Thyroid gland (tissue), 4 donors: ENCODE data around the gene SCMH1.

Experiments used
- POLR2A ChIP-seq, 2 donors: fragments of 450-650 bp; IDR thresholded peaks; one replicate each; pipeline ENCODE4 v1.6.1; 2017; ENCODE audit warnings: antibody characterized with exemption in 2 of 2, mild to moderate bottlenecking in 2 of 2, moderate library complexity in 1 of 2
- TF ChIP-seq, protein P1 (sequence below), 6 experiments: fragments of 200-600 bp in 3 of 6; fragments of 450-650 bp in 3 of 6; sonication (generic) in 3 of 6; IDR thresholded peaks; one replicate each; pipeline ENCODE4 v1.5.1; 2016 to 2019; ENCODE audit warnings: antibody characterized with exemption in 6 of 6, mild to moderate bottlenecking in 2 of 6, inconsistent platforms in 1 of 6, moderate library complexity in 1 of 6

DNA sequence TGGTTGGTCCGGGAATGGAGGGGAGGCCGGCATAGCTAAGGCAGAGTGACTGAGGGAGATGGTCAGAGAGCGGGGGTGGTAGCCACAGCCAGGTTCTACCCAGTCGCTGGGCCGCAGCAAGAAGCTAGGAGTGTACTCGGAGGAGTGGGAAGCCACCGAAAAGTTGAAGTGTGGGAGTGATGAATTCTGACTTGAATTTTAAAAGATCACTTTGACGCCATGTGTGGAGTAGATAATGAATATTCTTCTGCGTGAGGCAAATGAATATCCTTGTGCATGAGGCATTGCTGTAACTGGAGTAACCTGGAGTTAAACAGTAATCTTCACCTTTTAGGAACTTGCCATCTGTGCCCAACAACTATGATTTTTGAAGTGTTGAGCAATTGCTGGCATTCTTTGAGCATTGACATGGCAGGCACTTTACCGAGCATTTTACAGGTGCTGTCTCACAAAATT lies 255.8 kb downstream of the SCMH1 start:
- no peak for TF ChIP-seq POLR2A (IDR thresholded peaks at IDR 0.05)
- TF ChIP-seq, protein P1, sequence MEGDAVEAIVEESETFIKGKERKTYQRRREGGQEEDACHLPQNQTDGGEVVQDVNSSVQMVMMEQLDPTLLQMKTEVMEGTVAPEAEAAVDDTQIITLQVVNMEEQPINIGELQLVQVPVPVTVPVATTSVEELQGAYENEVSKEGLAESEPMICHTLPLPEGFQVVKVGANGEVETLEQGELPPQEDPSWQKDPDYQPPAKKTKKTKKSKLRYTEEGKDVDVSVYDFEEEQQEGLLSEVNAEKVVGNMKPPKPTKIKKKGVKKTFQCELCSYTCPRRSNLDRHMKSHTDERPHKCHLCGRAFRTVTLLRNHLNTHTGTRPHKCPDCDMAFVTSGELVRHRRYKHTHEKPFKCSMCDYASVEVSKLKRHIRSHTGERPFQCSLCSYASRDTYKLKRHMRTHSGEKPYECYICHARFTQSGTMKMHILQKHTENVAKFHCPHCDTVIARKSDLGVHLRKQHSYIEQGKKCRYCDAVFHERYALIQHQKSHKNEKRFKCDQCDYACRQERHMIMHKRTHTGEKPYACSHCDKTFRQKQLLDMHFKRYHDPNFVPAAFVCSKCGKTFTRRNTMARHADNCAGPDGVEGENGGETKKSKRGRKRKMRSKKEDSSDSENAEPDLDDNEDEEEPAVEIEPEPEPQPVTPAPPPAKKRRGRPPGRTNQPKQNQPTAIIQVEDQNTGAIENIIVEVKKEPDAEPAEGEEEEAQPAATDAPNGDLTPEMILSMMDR (IDR thresholded peaks at IDR 0.05) = no peak
